OCI-LY1 (cell line): ENCODE data around the gene MAPK1.
"Not testable (repeated sequence)": the region's sequence is repeated elsewhere in the genome, so short reads cannot be mapped to it uniquely, and the experiment has no call there.

Source experiments
- H2AFZ ChIP-seq: fragments of 200-600 bp; sonication (generic), shearing (Covaris generic); 2 replicates; pipeline ENCODE4 v1.6.0; 2014; ENCODE audit warnings: antibody characterized with exemption, mild to moderate bottlenecking, low read length
- H3F3A ChIP-seq: fragments of 200-600 bp; sonication (generic), shearing (Covaris generic); 2 replicates; pipeline ENCODE4 v1.6.0; 2014; ENCODE audit warnings: mild to moderate bottlenecking, antibody characterized with exemption, low read length, moderate library complexity; ENCODE audit not compliant: insufficient read depth
- H3K27ac ChIP-seq: fragments of 200-600 bp; sonication (generic); 2 replicates; pipeline ENCODE4 v1.5.1; 2014; ENCODE audit warnings: low read length, mixed run types, mild to moderate bottlenecking, low read depth; ENCODE audit not compliant: poor library complexity, severe bottlenecking
- H3K27me3 ChIP-seq: fragments of 200-600 bp; sonication (generic); 2 replicates; pipeline ENCODE4 v1.6.0; 2014; ENCODE audit warnings: antibody characterized with exemption, mild to moderate bottlenecking, low read length, moderate library complexity; ENCODE audit not compliant: insufficient read depth
- H3K36me3 ChIP-seq: fragments of 200-600 bp; sonication (generic); 2 replicates; pipeline ENCODE4 v1.6.1; 2014; ENCODE audit warnings: mild to moderate bottlenecking, antibody characterized with exemption, low read length, moderate library complexity, mixed read lengths; ENCODE audit not compliant: insufficient read depth
- H3K4me1 ChIP-seq: fragments of 200-600 bp; sonication (generic); 2 replicates; pipeline ENCODE4 v1.5.1; 2014; ENCODE audit warnings: mild to moderate bottlenecking, low read length, moderate library complexity; ENCODE audit not compliant: insufficient read depth, severe bottlenecking
- H3K4me2 ChIP-seq: fragments of 200-600 bp; sonication (generic), shearing (Covaris generic); 2 replicates; pipeline ENCODE4 v1.6.1; 2014; ENCODE audit warnings: low read length
- H3K4me3 ChIP-seq: fragments of 200-600 bp; sonication (generic); 2 replicates; pipeline ENCODE4 v1.5.1; 2014; ENCODE audit warnings: low read length, low read depth, mild to moderate bottlenecking, mixed read lengths; ENCODE audit not compliant: poor library complexity, severe bottlenecking
- H3K79me2 ChIP-seq: fragments of 200-600 bp; shearing (Covaris generic); 2 replicates; pipeline ENCODE4 v1.6.1; 2016; ENCODE audit warnings: mixed run types, low read length, mixed read lengths; ENCODE audit not compliant: insufficient read depth
- H3K9ac ChIP-seq: fragments of 200-600 bp; sonication (generic), shearing (Covaris generic); 2 replicates; pipeline ENCODE4 v1.6.1; 2014; ENCODE audit warnings: mild to moderate bottlenecking, low read length, mixed read lengths
- H3K9me2 ChIP-seq: fragments of 200-600 bp; sonication (generic), shearing (Covaris generic); 2 replicates; pipeline ENCODE4 v1.6.1; 2014; ENCODE audit warnings: low read depth, mild to moderate bottlenecking, low read length, mixed read lengths
- H3K9me3 ChIP-seq: fragments of 200-600 bp; shearing (Covaris generic); 2 replicates; pipeline ENCODE4 v1.6.1; 2014; ENCODE audit warnings: low read length, mixed read lengths
- H4K20me1 ChIP-seq: fragments of 200-600 bp; sonication (generic), shearing (Covaris generic); 2 replicates; pipeline ENCODE4 v1.6.0; 2016; ENCODE audit warnings: mild to moderate bottlenecking, low read length; ENCODE audit not compliant: insufficient read depth
- EZH2 ChIP-seq: fragments of 200-600 bp; sonication (generic), shearing (Covaris generic); IDR thresholded peaks from 2 replicates; pipeline ENCODE4 v1.8.0; 2017; ENCODE audit warnings: borderline replicate concordance, mixed run types, mild to moderate bottlenecking, antibody characterized with exemption, low read length, moderate library complexity, mixed read lengths
- TF ChIP-seq, protein P1 (sequence below): fragments of 200-600 bp; sonication (generic), shearing (Covaris generic); IDR thresholded peaks from 2 replicates; pipeline ENCODE4 v1.5.1; 2017; ENCODE audit warnings: mild to moderate bottlenecking, antibody characterized with exemption, low read length, moderate library complexity, mixed read lengths

MAPK1 gene

DNA sequence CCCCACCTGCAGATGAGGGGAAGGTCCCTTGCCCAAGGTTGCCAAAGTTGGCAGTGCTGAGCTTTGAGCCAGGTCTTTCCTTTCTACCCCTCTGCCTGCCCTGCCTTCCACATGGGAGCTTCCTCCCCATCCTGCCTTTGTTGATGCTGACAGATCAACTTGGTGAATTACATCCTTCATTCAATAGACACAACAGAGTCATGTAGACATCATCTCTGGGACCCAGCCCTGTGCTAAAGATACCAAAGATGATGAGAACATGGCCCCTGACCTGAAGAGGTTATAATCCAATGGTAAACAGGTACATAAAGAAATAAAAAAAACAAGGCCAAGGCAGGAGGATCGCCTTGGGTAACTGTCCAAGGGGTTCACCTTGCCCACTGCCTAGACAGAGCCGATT lies 42.4 kb upstream of the MAPK1 start:
- no peak overlapping the region for H3K4me3 ChIP-seq
- H3F3A ChIP-seq = no peaks in the 10 kb centered on the region
- no peaks in the 10 kb centered on the region for H3K27me3 ChIP-seq
- H2AFZ ChIP-seq = no peak overlapping the region
- TF ChIP-seq, protein P1, sequence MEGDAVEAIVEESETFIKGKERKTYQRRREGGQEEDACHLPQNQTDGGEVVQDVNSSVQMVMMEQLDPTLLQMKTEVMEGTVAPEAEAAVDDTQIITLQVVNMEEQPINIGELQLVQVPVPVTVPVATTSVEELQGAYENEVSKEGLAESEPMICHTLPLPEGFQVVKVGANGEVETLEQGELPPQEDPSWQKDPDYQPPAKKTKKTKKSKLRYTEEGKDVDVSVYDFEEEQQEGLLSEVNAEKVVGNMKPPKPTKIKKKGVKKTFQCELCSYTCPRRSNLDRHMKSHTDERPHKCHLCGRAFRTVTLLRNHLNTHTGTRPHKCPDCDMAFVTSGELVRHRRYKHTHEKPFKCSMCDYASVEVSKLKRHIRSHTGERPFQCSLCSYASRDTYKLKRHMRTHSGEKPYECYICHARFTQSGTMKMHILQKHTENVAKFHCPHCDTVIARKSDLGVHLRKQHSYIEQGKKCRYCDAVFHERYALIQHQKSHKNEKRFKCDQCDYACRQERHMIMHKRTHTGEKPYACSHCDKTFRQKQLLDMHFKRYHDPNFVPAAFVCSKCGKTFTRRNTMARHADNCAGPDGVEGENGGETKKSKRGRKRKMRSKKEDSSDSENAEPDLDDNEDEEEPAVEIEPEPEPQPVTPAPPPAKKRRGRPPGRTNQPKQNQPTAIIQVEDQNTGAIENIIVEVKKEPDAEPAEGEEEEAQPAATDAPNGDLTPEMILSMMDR = no peak
- no peak for TF ChIP-seq EZH2
- no peak overlapping the region for H3K4me2 ChIP-seq
- H3K4me1 ChIP-seq = no peaks in the 10 kb centered on the region
- H3K27ac ChIP-seq = no peak overlapping the region
- H3K9ac ChIP-seq = no peak overlapping the region
- H3K79me2 ChIP-seq = no peaks in the 10 kb centered on the region
- H3K36me3 ChIP-seq = no peaks in the 10 kb centered on the region
- H3K9me2 ChIP-seq = no peaks in the 10 kb centered on the region
- no peaks in the 10 kb centered on the region for H4K20me1 ChIP-seq
- H3K9me3 ChIP-seq = no peaks in the 10 kb centered on the region

DNA sequence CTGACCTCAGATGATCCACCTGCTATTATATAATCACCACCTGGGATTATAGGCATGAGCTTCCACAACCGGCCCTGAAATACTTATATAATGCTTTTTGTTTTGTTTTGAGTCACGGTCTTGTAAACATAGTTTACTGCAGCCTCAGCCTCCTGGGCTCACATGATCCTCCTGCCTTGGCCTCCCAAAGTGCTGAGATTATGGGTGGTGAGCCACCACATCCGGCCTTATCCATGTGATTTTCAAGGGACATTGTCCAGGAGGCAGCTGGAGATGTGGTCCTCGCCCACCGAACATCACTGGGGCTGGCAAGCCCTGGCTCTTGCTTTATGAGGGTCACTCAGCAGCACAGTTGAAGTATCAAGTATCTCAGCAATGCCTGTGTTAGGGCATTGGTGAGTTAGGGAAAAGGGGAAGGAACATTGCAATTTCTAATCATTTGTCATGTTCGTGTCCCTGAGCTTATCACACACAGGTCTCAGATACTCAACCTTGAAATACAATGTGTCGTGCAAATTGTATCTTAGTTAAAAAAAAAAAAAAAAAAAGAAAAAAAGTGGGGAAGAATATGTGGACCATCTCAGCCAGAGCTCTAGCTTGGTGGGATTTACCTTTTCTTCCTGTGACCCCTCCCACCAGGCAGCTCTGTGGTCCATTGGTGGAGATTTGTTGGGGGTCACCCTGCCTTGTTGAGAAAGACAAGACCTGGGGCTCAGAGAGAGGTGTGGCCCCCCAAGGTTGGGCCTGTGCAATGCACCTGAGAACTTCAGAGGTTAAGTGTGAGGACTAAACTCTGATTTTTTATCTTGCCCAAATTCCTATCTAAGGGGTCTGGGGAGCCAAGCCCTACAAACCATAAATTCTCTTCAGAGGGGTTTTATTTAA lies 40.4 kb upstream of the MAPK1 start:
- Histone ChIP-seq H4K20me1 (no peaks in the 10 kb centered on the region), H3K79me2 (no peaks in the 10 kb centered on the region), H3K4me3 (no peak overlapping the region), H3F3A (no peaks in the 10 kb centered on the region), H3K27ac (no peak overlapping the region), H3K9ac (no peak overlapping the region), H2AFZ (no peak overlapping the region), H3K4me2 (no peak overlapping the region), H3K36me3 (no peaks in the 10 kb centered on the region), H3K4me1 (no peaks in the 10 kb centered on the region), H3K27me3 (no peaks in the 10 kb centered on the region), H3K9me3 (no peaks in the 10 kb centered on the region), H3K9me2 (no peaks in the 10 kb centered on the region)
- TF ChIP-seq, protein P1 = no peak
- TF ChIP-seq EZH2 = no peak

DNA sequence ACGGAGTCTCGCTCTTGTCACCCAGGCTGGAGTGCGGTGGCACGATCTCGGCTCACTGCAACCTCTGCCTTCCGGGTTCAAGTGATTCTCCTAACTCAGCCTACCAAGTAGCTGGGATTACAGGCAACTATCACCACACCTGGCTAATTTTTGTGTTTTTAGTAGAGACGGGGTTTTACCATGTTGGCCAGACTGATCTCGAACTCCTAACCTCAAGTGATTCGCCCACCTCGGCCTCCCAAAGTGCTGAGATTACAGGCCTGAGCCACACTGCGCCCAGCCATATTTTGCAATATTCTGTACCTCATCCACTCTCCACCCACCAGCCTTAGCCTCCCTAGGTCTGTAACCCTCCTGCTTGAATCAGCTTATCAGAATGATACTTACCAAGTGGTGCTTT lies 37.8 kb upstream of the MAPK1 start:
- H3K4me1 ChIP-seq, H2AFZ ChIP-seq, H3K27me3 ChIP-seq, H3K9me2 ChIP-seq, H3F3A ChIP-seq, H3K9me3 ChIP-seq, H3K27ac ChIP-seq, H3K79me2 ChIP-seq, H3K9ac ChIP-seq, H3K4me3 ChIP-seq, H3K4me2 ChIP-seq, H4K20me1 ChIP-seq, H3K36me3 ChIP-seq: not testable (repeated sequence)

DNA sequence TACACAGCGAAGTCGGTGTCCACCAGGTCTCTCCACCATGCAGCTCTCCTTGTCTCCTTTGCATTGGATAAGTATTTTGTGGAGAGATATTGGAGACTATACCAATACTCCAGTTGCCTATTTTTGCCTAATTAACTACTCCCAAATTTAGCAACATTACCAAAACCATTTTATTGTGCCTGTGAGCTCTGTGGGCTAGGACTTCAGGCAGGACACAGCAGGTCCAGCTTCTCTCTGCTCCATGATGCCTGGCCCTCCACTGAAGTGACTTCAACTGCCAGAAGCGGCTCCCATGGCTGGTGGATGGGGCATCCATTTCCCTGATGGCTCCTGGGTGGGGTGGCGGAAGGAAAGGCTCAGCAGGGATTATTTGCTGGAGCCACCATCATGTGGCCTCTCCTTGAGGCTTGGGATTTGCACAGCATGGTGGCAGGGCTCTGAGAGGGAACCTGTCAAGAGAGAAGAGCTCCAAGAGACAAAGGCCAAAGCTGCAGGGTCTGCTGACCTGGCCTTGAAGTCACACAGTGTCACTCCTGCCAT lies 36.9 kb upstream of the MAPK1 start:
- Histone ChIP-seq H4K20me1 (no peaks in the 10 kb centered on the region), H2AFZ (no peak overlapping the region), H3F3A (no peaks in the 10 kb centered on the region), H3K27ac (no peak overlapping the region), H3K27me3 (no peaks in the 10 kb centered on the region; the same call in 1 of the 2 replicates), H3K36me3 (no peaks in the 10 kb centered on the region), H3K4me3 (no peak overlapping the region), H3K9me3 (no peaks in the 10 kb centered on the region), H3K4me1 (no peaks in the 10 kb centered on the region), H3K79me2 (no peaks in the 10 kb centered on the region), H3K9ac (no peak overlapping the region), H3K4me2 (no peak overlapping the region), H3K9me2 (no peaks in the 10 kb centered on the region)
- TF ChIP-seq, protein P1 = no peak
- TF ChIP-seq EZH2 = no peak
